Epithelial cell of esophagus (primary cell): ENCODE results near the gene CORO1C.

ENCODE experiments used
- DNase-seq: peaks from one replicate; pipeline ENCODE4 v3.0.0; 2010; ENCODE audit warnings: low read depth
- H3K4me3 ChIP-seq: 2 replicates; pipeline ENCODE4 v1.5.1; 2011; ENCODE audit warnings: mild to moderate bottlenecking, low read length, control low read depth
- TF ChIP-seq, protein P1 (sequence below): IDR thresholded peaks from 2 replicates; pipeline ENCODE4 v1.5.1; 2011; ENCODE audit warnings: low read depth, mild to moderate bottlenecking, low read length, control low read depth, inconsistent platforms; ENCODE audit not compliant: insufficient read depth; ENCODE audit errors: missing control alignments

CORO1C gene

DNA sequence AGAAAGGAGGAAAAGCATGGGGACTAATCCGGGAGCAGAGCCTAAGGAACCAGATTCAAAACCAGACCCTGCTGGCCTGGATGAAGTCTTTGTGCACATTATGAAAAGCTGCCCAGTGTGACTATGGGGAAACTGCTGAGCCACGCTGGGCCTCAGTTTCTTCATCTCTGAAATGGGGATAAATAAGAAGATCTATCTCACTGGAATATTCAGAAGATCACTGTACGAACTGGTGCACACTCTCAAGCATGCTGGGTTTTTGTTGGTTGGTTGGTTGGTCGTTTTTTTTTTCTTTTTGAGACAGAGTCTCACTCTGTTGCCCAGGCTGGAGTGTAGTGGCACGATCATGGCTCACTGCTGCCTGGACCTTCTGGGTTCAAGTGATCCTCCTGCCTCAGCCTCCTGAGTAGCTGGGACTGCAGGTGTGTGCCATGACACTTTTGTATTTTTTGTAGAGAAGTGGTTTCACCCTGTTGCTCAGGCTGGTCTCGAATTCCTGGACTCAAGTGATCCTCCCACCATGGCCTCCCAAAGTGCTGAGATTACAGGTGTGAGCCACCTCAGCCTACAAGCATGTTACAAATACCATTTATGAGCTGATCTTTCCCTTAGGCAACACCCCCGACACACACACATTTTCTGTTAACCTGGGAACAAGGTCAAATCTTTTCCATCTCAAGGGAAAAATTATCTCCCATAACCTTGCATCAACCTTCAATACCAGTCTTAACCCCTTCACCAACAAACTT, 33.4 kb upstream of the CORO1C start:
- TF ChIP-seq, protein P1, sequence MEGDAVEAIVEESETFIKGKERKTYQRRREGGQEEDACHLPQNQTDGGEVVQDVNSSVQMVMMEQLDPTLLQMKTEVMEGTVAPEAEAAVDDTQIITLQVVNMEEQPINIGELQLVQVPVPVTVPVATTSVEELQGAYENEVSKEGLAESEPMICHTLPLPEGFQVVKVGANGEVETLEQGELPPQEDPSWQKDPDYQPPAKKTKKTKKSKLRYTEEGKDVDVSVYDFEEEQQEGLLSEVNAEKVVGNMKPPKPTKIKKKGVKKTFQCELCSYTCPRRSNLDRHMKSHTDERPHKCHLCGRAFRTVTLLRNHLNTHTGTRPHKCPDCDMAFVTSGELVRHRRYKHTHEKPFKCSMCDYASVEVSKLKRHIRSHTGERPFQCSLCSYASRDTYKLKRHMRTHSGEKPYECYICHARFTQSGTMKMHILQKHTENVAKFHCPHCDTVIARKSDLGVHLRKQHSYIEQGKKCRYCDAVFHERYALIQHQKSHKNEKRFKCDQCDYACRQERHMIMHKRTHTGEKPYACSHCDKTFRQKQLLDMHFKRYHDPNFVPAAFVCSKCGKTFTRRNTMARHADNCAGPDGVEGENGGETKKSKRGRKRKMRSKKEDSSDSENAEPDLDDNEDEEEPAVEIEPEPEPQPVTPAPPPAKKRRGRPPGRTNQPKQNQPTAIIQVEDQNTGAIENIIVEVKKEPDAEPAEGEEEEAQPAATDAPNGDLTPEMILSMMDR: no peak
- no peak overlapping the region for H3K4me3 ChIP-seq
- no peak for DNase-seq

DNA sequence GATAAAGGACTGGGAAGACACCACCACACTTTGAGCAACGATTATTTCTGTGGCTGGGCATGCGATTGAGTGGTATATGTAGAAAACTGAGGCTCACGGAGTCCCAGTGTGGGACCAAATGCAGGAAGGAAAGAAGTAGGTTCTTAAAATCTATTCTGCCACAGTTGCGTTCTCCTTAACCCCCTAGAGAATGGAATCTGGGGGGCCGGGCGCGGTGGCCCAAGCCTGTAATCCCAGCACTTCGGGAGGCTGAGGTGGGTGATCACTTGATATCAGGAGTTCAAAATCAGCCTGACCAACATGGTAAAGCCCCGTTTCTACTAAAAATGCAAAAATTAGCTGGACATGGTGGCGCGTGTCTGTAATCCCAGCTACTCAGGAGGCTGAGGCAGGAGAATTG, 29.9 kb upstream of the CORO1C start:
- TF ChIP-seq, protein P1: no peak
- H3K4me3 ChIP-seq: no peak overlapping the region
- no peak for DNase-seq

DNA sequence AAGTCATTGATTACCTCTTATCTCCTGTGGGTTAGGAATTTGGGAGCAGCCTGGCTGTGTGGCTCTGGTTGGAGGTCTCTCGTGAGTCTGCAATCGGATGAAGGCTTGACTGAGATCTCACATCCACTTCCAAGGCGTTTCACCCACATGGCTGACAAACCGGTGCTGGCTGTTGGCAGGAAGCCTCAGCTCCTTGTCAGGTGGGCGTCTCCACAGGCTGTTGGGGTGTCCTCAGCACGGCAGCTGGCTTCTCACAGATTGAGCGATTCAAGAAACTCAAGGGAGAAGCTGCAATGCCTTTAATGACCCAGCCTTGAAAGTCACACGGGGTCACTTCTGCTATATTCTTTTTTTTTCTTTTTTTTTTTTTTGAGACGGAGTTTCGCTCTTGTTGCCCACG, 28.6 kb upstream of the CORO1C start:
- TF ChIP-seq, protein P1: no peak
- DNase-seq: no peak
- no peak overlapping the region for H3K4me3 ChIP-seq

DNA sequence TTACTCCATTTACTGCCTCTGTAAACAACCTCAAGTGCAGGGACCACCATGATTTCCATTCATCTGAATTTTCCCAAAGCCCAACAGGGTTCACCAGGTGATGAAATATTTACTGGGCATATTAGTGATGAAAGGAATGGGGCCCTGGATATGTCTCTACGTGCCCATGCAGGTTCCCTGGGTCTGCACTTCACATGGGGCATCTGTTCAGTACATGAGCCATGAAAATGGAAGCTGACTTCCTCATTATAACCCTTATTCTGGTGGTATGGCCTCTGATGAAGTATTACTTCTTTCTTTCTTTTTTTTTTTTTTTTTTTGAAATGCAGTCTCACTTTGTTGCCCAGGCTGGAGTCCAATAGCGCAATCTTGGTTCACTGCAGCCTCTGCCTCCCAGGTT, 26.5 kb upstream of the CORO1C start:
- DNase-seq: peak; percentile 92
- TF ChIP-seq, protein P1: no peak
- H3K4me3 ChIP-seq: no peak overlapping the region

DNA sequence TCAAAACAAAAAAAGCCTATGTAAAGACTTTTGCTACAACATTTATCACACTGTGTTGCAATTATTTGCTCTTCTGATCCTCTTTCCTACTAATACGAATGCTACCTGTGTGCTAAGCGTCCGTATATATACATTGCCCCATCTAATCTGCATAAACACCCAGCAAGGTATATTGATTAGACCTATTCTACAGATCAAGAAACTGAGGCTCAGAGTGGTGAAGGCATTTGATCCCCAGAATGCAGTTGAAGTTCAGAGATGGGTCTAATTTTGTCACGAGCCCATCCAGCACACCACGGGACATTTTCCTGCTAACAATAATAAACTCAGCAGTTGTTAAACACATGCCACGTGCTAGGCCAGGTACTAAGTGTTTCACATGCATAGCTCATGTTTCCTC, 25.1 kb upstream of the CORO1C start:
- no peak for DNase-seq
- H3K4me3 ChIP-seq: no peak overlapping the region
- TF ChIP-seq, protein P1: no peak

DNA sequence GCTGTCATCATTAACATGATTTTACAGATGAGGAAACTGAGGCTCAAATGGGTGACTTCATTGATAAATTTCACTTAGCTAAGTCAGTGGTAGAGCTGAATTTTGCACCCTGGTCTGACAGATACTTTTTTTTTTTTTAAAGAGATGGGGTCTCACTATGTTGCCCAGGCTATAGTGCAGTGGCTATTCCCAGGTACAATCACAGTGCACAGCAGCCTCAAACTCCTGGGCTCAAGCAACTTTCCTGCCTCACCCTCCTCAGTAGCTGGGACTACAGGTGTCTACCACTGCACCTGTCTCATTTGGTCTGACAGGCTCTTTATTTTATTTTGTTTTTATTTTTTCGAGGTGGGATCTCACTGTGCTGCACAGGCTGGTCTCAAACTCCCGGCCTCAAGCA, 24.2 kb upstream of the CORO1C start:
- TF ChIP-seq, protein P1: no peak
- no peak for DNase-seq
- H3K4me3 ChIP-seq: no peak overlapping the region

DNA sequence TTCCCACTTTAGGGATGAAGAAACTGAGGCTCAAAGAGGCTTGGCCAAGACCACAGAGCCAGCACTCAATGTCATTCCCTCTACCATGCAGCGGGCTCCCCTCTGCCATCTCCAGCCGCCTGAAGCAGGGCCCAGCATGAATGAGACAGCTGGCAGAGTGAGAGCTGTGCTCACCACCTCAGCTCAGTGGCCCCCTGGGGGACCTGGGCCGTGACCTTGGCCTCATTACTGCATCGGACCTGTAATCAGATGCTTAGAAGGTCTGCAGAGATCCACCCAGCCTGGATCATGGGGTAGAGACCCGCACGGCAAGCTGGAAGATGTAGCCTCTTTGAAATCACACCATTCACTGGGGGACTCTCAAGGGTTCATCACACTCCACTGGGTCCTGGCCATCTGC, 22.7 kb upstream of the CORO1C start:
- DNase-seq: no peak
- no peak overlapping the region for H3K4me3 ChIP-seq
- TF ChIP-seq, protein P1: no peak
